ENCODE results near the gene NEDD9. TPM values are rescaled to one million over a fixed set of nuclear protein-coding genes. Genes with fewer than 3 reads are reported as not detected.

The NEDD9 gene
- total RNA-seq, 2 donors from 2014 or later: 11.0 to 24.4 TPM

DNA sequence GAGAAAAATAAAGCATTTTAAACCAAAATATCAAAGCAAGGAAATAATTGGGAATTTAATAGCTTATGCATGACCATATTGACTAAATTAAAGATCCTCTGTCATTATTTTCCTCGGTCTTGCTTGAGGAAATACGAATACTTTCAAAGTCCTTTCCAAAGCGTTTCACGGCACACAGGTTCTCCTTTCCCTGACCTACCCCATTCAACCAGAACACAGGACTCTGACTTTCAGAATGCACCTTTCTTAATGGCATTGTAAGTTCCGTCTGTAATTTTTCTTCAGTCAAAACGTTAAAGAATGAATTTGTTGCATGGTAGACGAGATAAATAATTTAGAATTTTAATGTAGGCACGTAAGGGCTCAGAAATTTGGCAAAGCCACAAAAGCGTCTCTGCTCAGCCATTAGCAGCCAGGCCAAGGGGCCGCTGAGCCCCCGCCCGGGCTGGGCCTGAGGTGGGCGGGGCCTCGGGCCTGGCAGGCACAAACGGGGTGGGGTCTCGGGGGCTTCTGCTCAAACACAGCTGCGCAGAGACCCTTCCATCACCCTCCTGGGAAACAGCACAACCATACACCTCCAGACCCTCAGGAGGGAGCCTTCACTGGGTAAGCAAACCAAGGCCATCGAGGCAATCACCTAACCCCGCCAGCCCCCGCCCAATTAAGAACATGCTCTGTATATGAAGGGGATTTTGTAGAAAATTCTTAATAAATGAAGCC, 3.4 kb downstream of the NEDD9 start:
- no peak for ATAC-seq
- peaks cover 3 to 22% of the 10 kb centered on the region in 2 donors for H3K36me3 Mint-ChIP-seq
- no peaks in the 10 kb centered on the region for H3K9me3 Mint-ChIP-seq
- H3K27ac Mint-ChIP-seq: no peak overlapping the region
- DNase-seq (ENCODE audit: low spot score in 2 of 2): no peak

DNA sequence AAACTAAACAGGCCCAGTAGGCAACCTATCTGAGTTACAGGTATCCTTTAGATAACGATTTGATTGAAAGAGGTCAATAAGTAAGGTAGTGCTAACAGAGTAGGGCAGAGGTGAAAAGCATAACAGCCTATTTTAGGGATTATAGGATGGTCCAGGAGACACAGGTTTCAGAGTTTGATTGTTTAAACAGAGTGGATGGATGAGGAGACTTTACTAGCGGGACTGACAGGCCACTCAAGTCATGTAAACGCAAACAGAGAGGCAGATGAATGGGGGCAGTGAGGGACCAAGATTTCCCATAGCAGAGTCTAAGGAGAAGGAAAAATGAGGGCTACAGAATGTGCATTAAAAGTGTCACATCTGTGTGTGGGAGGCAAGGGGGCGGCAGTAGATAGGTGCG, 4.8 kb downstream of the NEDD9 start:
- ATAC-seq (no peak), DNase-seq (ENCODE audit: low spot score in 2 of 2) (no peak)
- Mint-ChIP-seq H3K9me3 (no peaks in the 10 kb centered on the region), H3K27ac (no peak overlapping the region), H3K36me3 (peaks cover 4 to 29% of the 10 kb centered on the region in 2 donors)

DNA sequence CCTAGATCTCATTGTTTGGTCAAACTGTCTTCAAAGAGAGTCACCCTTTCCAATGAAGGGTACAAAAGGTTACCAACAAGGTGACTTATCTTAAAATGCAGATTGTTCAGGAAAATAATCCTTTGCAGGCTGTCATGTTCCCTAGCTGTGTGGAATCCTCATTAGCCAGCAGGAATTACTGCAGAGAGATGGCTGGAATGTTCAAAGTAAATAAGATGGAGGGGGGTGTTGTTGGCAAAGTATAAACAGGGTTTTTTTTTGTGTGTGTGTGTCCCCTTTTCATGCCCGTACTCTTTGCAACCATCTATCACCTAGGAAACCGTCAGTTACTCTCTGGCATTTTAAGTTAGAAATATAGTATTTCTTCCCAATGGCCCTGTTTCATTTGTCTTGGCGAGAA, 6.5 kb downstream of the NEDD9 start:
- no peak for DNase-seq (ENCODE audit: low spot score in 2 of 2)
- ATAC-seq: no peak
- Mint-ChIP-seq H3K36me3 (peaks cover 4 to 29% of the 10 kb centered on the region in 2 donors), H3K27ac (no peak overlapping the region), H3K9me3 (no peaks in the 10 kb centered on the region)

DNA sequence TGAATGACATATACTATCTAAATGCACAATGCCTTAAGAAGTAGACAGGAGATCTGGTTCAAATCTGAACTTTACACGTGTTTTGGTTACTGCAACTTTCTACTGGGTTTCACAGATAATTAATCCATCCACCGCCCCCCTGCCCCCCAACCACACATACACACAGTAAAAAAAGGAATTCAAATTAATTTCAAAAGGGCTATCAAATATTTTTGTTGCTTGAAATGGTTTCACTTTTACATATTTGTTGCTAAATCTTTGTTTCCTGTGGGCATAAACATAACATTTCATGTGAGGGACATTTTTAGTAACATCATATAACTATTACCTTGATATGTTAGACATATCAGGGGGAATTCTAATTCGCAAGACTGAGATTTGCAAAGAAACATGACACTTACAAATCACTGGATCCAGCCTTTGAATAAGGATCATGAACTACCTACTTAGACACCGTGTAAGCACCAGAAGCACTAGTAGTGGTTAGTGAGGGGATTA, 7.5 kb downstream of the NEDD9 start:
- H3K36me3 Mint-ChIP-seq: peaks cover 4 to 29% of the 10 kb centered on the region in 2 donors
- ATAC-seq: no peak

DNA sequence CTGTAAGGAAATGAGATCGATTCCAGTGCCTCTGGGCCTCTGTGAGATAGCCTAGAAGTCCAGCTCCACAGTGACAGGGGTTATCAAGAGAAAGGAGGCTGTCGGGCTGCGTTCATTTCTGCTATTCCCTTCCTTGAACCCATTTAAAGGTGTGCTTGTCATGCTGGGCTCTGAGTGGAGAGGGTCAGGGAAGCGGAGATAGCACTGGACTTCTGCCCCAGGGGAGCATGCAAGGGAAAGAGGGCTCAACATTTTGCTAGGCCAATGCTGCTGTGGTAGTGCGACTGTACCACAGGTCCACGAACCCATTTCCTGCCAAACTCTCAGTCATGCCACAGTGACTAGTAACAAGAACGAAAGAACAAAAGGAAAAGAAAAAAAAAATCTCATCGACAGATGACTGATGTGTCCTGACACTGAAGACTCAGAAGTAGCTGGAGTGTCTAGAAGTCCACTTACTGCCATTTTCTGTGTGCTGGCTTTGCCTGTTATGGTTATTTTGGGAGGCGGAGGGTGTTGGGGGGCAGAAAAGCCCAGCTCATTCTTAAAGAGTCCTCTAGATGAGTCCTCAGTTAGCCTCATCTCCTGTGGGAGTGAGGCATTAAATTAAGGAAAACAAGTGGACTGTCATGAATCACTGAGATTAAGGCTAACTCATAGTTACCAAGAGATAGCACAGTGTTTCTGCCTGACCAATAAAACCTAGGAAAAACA, 8.1 kb downstream of the NEDD9 start:
- Mint-ChIP-seq H3K36me3 (peaks cover 4 to 29% of the 10 kb centered on the region in 2 donors), H3K9me3 (no peaks in the 10 kb centered on the region), H3K27ac (peak overlapping the region; percentile 65 to 84)
- peak; percentile 93 to 95 for ATAC-seq
- DNase-seq (ENCODE audit: low spot score in 2 of 2): peak in 1 of 2 donors; percentile 32

More for the DNA sequence above, 7.5 kb downstream of the NEDD9 start:
- Mint-ChIP-seq H3K27ac (peak overlapping the region; percentile 65 to 84), H3K9me3 (no peaks in the 10 kb centered on the region)
- no peak for DNase-seq (ENCODE audit: low spot score in 2 of 2)

DNA sequence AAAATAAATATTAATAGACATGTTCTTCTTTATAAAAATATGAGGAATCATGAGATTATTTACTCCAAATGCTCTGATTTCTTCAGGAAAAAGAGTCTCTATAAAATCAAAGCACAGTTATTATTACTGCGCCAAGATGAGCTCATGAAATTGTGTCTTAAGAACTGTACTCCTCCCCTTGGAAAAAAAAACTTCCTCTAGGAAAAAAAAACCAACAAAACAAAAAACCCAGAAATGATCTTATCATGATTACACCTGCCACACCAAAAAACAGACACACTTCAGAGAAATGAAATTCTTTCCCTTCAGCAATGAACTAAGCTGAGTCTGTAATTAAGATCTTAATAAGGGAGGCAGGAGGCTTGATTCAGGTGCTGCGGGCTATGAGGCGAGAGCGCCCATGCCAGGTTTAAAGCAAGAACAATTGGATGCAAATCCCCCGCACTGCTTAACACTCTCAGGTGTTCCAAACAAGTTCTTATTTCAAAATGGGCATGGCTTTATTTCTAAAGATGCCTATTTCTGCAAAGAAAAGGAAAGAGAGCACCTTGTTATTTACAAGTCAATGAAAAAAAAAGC, 9.1 kb downstream of the NEDD9 start:
- no peak for ATAC-seq
- no peak for DNase-seq (ENCODE audit: low spot score in 2 of 2)
- H3K27ac Mint-ChIP-seq: peak overlapping the region in 1 of 2 donors; percentile 84
- H3K9me3 Mint-ChIP-seq: no peaks in the 10 kb centered on the region
- peaks cover 4 to 29% of the 10 kb centered on the region in 2 donors for H3K36me3 Mint-ChIP-seq

DNA sequence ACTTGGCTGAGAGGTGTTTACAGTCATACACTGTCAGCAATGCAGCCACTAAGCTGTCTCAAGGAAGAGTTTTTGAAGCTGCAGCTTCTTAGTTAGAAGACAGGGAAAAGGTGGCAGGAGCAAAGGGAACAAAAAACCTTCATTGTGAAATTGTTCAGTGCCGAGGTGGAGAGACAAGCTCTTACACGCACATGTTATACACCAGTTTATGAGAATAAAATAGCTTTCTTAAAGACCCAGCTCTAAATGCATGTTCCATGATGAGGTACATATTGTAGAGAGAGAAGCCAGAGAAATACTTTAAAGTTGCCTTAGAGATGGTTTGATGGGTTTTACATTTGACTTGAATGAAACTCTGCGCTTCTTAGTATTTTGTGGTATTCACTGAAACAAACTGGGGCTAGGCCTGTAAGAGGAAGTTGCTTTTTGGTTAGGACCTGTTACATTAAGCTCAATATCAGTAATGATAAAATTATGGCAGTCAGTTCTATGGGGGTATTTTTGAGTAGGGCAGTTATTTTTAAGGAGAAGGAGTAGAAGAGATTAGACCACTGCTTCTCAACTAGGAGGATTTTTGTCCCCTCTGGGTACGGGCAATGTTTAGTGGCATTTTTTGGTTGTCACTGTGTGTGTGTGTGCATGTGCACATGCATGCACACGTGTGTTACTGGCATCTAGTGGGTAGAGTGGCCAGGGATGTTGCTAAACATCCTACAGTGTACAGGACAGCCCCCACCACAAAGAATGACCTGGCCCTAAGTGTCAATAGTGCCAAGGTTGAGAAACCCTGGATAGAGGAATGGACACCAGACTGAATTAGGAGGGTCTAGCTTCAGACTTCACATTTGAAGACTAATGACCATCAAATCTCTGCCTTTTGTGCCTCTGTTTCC, 9.8 kb downstream of the NEDD9 start:
- ATAC-seq (no peak), DNase-seq (ENCODE audit: low spot score in 2 of 2) (no peak)
- Mint-ChIP-seq H3K36me3 (peaks cover 4 to 29% of the 10 kb centered on the region in 2 donors), H3K27ac (no peak overlapping the region), H3K9me3 (no peaks in the 10 kb centered on the region)

DNA sequence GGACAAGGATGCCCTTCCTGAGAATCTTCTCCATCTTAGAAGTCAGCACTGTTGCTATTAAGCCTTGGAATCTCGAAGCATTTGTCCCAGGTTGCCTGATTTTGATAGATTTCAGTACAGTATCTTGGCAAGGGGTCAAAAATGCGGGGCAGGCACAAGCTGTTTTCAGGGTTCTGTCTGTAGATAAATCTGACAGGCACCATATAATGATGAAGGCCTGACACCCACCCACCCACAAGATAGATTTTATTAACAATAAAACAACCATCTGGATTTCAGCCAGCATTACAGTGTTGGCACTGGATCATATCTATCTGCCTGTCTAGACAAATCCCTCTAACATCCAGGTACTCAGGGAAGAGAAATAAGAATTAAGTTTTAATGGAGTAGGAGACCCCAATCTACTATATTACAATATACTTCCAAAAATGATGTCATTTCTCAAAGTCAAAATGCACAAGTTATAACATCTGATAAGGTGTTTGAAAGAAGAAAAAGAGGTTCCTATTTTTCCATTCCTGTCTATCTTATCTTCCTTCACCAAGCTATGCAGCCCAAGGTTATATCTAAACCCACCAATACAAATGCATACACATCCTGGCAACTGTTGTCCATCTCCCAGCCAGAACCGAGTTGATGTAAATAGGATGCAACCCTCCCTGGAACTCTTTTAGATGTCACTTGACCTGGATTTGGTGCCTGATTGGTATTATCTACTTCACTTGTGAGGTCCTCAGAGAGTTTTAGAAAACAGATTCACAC, 10.7 kb downstream of the NEDD9 start:
- Mint-ChIP-seq H3K9me3 (no peaks in the 10 kb centered on the region), H3K27ac (no peak overlapping the region), H3K36me3 (peaks cover 4 to 29% of the 10 kb centered on the region in 2 donors)
- no peak for DNase-seq (ENCODE audit: low spot score in 2 of 2)
- no peak for ATAC-seq

DNA sequence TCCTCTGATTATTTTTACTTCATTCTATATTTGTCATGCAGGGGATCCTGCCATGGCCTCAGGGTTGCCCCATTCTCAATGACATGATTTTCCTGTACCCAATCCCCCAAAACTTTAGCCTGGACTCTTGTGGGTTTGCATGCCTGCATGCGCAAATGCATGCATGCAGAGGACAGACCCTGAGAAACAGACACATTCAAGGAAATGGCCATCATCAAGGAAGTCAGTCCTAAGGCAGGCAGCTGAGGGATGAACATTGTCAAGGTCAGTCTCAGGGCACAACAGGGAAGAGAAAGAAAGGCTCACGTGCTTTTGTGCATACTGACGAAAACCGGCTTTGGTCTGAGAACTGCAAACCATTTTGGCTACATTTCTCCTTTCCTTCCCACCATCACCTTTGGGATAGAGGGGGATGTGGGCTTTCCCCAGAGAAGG, 13.1 kb downstream of the NEDD9 start:
- H3K36me3 Mint-ChIP-seq: peaks cover 4 to 10% of the 10 kb centered on the region in 2 donors
- H3K9me3 Mint-ChIP-seq: no peaks in the 10 kb centered on the region
- ATAC-seq (no peak), DNase-seq (ENCODE audit: low spot score in 2 of 2) (no peak)
- H3K27ac Mint-ChIP-seq: no peak overlapping the region

DNA sequence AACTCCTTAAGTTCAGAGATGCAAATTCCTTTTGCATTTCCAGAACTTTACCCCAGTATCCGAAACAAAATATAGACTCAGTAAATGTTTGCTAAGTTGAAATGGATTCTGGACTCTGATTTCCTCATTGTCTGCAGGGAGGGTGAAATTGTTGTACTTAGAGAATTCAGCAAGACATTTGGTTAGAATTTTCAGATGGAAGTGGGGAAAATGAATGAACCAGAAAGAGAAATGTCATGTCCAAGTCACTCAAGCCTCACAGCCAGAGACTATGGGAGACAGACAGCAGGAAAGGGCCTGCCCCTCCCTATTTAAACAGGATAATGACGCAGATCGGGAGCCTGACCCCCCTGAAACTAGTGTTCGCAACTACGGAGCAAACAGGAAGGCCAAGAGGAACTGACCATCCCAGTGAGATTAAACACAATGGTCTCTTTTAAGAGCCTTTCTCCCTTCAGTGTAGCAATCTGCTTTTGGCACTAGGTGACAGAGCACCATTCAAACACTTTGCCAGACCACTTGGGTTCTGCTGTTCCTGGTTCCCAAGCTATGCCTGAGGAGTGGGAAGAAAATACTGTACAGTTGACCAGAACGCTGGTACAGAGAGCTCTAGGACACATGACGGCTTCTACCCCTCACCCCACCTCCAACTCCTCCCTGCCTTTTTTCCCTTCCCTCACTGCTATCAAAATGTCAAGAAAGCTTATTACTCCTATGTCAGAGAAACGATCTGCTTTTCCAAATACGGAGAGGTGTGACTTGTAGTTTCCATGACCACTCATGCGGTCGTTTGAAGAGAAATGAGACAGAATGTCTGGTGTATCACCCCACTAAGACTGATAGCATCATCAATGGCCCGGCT, 13.7 kb downstream of the NEDD9 start:
- Mint-ChIP-seq H3K36me3 (peaks cover 0 to 4% of the 10 kb centered on the region in 2 donors), H3K9me3 (no peaks in the 10 kb centered on the region), H3K27ac (peak overlapping the region in 1 of 2 donors; percentile 52)
- ATAC-seq (peak; percentile 26 to 71), DNase-seq (ENCODE audit: low spot score in 2 of 2) (no peak)

DNA sequence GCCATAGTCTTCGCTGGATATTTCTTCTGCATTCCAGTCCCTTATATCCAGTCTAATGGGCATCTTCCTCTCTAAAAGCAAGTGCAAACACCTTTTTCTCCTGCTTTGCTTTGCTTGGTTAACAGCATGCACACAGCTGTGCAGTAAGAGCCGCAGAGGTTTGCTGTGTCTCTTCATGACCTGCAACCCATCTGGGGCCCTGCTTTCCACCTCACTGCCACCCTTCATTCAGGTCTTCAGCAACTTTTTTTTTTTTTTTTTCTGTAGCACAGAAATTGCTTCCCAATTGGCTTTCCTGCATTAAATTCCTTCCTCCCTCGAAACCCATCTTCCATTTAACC, 14.4 kb downstream of the NEDD9 start:
- H3K27ac Mint-ChIP-seq: no peak overlapping the region
- ATAC-seq (no peak), DNase-seq (ENCODE audit: low spot score in 2 of 2) (no peak)
- H3K9me3 Mint-ChIP-seq: no peaks in the 10 kb centered on the region
- H3K36me3 Mint-ChIP-seq: peaks cover 0 to 6% of the 10 kb centered on the region in 2 donors

DNA sequence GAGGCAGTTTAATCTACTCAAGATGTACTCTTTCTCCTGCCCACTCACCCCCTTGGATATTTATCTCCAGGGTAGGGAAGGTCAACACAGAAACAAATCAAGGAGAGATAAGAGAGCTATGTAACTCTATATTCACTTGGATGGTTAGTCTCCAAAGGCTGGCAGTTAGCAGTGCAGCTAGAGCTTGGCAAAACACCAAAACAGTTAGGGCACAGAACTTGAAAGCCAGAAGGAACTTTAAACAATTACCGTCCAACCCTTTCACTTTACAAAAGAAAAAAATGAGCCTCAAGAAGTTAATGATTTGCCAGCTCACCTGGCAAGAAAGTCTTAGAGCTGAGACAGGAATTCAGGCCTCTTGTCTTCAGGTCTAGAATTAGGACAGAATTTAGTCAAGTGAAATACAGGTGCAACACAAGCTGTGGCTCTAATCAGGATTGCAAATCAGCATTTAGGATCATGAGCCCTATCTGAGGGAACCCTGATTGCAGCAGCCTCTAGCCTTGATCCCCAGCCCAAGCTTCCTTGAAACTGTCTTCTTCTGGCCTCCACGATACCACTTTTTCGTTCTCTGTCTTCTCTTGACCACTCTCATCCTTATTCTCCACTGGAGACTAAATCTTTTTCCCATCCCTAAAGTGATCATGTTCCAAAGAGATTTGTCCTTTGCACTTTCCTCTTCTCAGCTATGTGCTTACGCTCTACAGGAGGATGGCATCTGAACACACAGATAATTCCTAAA, 14.9 kb downstream of the NEDD9 start:
- no peaks in the 10 kb centered on the region for H3K9me3 Mint-ChIP-seq
- no peak overlapping the region for H3K27ac Mint-ChIP-seq
- DNase-seq (ENCODE audit: low spot score in 2 of 2): no peak
- ATAC-seq: peak in 1 of 2 donors; percentile 22
- H3K36me3 Mint-ChIP-seq: peaks cover 4 to 11% of the 10 kb centered on the region in 2 donors

DNA sequence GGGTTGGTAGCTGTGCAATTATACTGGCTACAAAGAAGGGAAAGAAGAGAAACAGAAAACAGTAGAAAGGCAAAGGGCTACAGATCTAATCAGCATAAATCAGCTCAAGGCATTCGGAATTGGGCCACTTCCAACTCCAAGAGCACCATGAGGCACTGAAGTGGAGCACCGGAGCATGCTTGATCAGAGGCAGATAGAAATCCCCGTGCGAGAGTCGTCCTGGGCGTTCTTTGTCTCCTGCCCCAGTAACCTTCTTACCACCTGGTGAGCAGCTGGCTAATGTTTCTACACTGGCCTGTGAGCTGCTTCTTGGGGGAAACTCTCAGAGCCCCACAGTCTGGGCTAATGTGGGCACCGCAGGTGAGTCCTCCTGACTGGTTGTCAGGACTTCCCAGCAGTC, 16.7 kb downstream of the NEDD9 start:
- ATAC-seq: no peak
- H3K36me3 Mint-ChIP-seq: peaks cover 13 to 18% of the 10 kb centered on the region in 2 donors
- H3K9me3 Mint-ChIP-seq: no peaks in the 10 kb centered on the region
- H3K27ac Mint-ChIP-seq: no peak overlapping the region
- DNase-seq (ENCODE audit: low spot score in 2 of 2): no peak

DNA sequence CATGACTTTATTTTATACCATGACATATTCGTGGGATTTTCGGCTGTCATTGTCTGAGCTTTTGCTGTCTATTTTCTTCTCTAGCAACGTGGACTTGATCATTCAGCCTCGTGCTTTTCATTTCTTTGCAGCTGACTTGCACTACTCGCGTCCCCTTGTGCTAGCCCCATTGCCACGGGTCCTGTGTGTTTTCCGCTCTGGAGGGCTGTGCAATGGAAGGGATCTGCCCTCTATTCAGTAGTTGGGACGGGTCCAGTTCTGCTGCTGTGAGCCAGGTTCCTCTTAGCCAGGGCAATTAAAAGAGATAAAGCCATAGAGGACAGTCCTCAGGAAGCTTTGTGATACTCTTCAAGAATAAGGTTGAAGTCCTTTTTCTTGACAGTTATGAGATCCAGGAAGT, 17.6 kb downstream of the NEDD9 start:
- no peak for ATAC-seq
- H3K9me3 Mint-ChIP-seq: no peaks in the 10 kb centered on the region

More for the DNA sequence above, 17.6 kb downstream of the NEDD9 start:
- peaks cover 13 to 18% of the 10 kb centered on the region in 2 donors for H3K36me3 Mint-ChIP-seq
- H3K27ac Mint-ChIP-seq: no peak overlapping the region
- DNase-seq (ENCODE audit: low spot score in 2 of 2): no peak

Data from activated naive CD4-positive, alpha-beta T cell treated with anti-CD3 and anti-CD28 coated beads, Interleukin-2, amount 50 U/mL, for 72 hours (primary cell).